ENCODE measurements around the gene GABARAP.

DNA sequence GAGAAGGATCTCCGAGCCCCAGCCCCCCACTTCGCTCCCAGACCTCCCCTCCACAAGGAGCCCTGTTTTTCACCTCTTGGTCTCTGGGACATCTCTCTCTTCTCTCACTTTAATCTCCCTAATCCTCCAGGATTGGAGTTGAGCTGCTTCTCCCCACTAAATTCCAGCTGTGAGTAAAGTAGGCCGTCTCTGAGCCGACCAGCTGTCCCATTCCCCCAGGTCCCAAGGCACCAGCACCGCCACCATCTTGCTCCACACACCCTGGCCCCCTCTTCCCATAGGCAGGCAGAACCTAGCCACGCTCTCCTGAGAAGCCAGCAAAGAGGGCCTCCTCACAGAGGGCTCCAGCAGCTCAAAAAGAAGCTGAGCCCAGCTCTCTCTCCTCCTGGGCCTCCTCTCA, 23.5 kb downstream of the GABARAP start:
- TF ChIP-seq TEAD4 (IDR thresholded peaks at IDR 0.05) (no peak), CEBPB (IDR thresholded peaks at IDR 0.05) (no peak), NFIC (IDR thresholded peaks at IDR 0.05) (no peak), YY1 (IDR thresholded peaks at IDR 0.05; ENCODE audit: low read depth) (no peak)

Data from Ishikawa (cell line).